ENCODE results near the gene MUL1. TPM values are rescaled to one million over a fixed set of nuclear protein-coding genes. Genes with fewer than 3 reads are reported as not detected.

MUL1 gene
- total RNA-seq, result 34.7 TPM

DNA sequence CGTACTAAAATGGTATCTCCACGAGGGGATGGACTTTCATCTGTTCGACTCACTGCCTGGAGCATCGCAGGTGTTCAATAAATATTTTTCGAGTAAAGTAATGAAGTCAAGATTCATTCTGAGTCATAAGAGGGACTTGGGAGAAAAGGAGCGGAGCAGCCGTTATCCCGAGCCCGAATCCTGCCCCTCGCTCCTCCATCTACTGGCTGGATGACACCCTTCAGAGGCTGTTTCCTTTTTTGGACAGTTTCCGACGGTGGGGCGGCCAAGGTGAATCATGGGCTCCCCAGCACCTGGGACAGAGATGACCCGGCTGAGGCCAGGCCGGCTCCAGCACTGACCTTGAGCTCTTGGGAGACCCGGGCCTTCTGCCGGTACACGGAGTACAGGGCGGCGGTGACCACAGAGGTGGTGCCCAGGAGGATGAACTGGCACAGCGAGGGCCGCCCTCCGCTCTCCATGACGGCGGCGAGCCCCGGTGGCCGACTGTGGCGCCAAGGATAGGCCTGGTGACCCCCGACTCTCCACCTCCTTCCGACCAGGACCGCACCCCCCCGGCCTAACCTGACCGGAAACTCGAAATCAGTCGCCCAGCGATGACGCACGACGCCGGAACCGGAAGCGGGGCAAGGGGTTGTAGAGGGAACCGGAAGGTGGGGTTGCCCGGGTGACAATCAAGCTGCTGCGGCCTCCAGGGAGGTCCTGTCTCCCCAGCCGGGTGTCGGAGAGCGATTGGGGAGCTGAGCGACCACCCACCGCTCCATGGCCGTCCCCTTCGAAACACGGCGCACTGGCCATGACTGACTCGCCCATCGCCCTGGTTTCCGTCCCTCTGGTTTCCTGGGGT, at the start of gene MUL1:
MUL1 (minus strand) TSS at position 588 of the 847 bp plus-strand sequence; CDS start at position 461, 127 bp downstream.
- TF ChIP-seq, protein P1, sequence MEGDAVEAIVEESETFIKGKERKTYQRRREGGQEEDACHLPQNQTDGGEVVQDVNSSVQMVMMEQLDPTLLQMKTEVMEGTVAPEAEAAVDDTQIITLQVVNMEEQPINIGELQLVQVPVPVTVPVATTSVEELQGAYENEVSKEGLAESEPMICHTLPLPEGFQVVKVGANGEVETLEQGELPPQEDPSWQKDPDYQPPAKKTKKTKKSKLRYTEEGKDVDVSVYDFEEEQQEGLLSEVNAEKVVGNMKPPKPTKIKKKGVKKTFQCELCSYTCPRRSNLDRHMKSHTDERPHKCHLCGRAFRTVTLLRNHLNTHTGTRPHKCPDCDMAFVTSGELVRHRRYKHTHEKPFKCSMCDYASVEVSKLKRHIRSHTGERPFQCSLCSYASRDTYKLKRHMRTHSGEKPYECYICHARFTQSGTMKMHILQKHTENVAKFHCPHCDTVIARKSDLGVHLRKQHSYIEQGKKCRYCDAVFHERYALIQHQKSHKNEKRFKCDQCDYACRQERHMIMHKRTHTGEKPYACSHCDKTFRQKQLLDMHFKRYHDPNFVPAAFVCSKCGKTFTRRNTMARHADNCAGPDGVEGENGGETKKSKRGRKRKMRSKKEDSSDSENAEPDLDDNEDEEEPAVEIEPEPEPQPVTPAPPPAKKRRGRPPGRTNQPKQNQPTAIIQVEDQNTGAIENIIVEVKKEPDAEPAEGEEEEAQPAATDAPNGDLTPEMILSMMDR (IDR thresholded peaks at IDR 0.05), result no peak
- intact Hi-C loops (cut with DNase I), result loop anchor here (1.0 kb wide), 3 partner anchors 21 to 154 kb away; partner anchors contain the start of genes CAMK2N1, DDOST and PINK1
- H3K27ac ChIP-seq, result peak within 1 kb of the TSS; percentile 63 to 90
- H3K9me3 ChIP-seq, result no peaks in the 10 kb centered on the region
- H3K4me3 ChIP-seq, result peak within 1 kb of the TSS; percentile 72 to 98
- peak; percentile 80 to 97 for DNase-seq (ENCODE audit: low spot score in 2 of 2)
- H3K27me3 ChIP-seq, result no peaks in the 10 kb centered on the region
- H3K4me1 ChIP-seq, result peaks cover 0 to 24% of the 10 kb centered on the region in 2 donors
- H3K36me3 ChIP-seq, result peaks cover 4 to 11% of the 10 kb centered on the region in 2 donors

- H3K27ac ChIP-seq, result no peak overlapping the region
- no peaks in the 10 kb centered on the region for H3K27me3 ChIP-seq
- no peak for DNase-seq (ENCODE audit: low spot score in 2 of 2)
- intact Hi-C loops (cut with DNase I), result no loop called here
- H3K4me3 ChIP-seq, result no peak overlapping the region
- TF ChIP-seq, protein P1 (IDR thresholded peaks at IDR 0.05), result no peak
- H3K4me1 ChIP-seq, result peaks cover 3 to 4% of the 10 kb centered on the region in 2 donors
- no peaks in the 10 kb centered on the region for H3K9me3 ChIP-seq
- no peaks in the 10 kb centered on the region for H3K36me3 ChIP-seq
Observed at GRCh38 chr1:20555758-20556120, 47.8 kb upstream of the MUL1 start.

DNA sequence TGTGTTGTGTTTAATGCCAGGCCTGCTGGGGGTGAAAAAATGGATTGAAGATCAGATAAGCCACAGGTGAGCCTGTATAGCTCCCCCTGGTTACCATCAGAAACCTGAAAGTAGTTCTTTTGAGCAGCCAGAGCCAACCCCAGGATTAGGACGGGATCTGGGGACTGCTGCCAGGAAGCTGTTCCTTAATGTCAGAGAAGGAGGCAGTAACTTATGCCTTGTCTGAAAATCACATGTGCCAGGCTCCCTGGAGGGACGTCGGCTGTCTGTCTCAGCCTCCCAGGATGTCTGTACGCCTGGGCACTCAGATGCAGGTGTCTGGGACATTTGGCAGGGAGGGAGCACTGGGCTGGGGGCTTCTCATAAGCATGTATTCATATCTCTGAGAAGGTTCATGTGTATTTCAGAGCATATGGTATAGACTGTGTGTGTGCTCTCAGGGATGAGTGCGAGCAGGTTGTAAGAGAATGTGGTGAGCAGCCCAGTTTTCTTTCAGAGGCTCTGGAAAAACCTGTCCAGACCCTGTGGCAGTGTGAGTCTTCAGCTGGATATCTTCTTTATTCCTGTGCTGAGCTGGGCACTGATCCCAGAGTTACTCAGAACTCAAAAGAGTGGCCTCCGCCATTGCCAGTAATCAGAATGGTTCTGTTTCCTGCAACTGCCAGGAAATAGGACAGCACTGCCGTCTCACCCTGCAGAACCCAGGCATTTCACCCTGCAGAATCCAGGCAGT, 47.2 kb upstream of the MUL1 start:
- intact Hi-C loops (cut with DNase I), result no loop called here
- Histone ChIP-seq H3K4me3 (no peak overlapping the region), H3K36me3 (no peaks in the 10 kb centered on the region), H3K9me3 (no peaks in the 10 kb centered on the region), H3K27ac (no peak overlapping the region), H3K4me1 (peaks cover 3 to 4% of the 10 kb centered on the region in 2 donors), H3K27me3 (no peaks in the 10 kb centered on the region)
- TF ChIP-seq, protein P1 (IDR thresholded peaks at IDR 0.05), result no peak
- no peak for DNase-seq (ENCODE audit: low spot score in 2 of 2)

- Histone ChIP-seq H3K36me3 (no peaks in the 10 kb centered on the region), H3K9me3 (no peaks in the 10 kb centered on the region), H3K4me1 (peaks cover 3 to 4% of the 10 kb centered on the region in 2 donors), H3K27ac (no peak overlapping the region), H3K4me3 (peak overlapping the region; percentile 51 to 55), H3K27me3 (no peaks in the 10 kb centered on the region)
- TF ChIP-seq, protein P1 (IDR thresholded peaks at IDR 0.05), result no peak
- intact Hi-C loops (cut with DNase I), result no loop called here
- no peak for DNase-seq (ENCODE audit: low spot score in 2 of 2)
Observed at GRCh38 chr1:20552728-20553445, 44.9 kb upstream of the MUL1 start.

DNA sequence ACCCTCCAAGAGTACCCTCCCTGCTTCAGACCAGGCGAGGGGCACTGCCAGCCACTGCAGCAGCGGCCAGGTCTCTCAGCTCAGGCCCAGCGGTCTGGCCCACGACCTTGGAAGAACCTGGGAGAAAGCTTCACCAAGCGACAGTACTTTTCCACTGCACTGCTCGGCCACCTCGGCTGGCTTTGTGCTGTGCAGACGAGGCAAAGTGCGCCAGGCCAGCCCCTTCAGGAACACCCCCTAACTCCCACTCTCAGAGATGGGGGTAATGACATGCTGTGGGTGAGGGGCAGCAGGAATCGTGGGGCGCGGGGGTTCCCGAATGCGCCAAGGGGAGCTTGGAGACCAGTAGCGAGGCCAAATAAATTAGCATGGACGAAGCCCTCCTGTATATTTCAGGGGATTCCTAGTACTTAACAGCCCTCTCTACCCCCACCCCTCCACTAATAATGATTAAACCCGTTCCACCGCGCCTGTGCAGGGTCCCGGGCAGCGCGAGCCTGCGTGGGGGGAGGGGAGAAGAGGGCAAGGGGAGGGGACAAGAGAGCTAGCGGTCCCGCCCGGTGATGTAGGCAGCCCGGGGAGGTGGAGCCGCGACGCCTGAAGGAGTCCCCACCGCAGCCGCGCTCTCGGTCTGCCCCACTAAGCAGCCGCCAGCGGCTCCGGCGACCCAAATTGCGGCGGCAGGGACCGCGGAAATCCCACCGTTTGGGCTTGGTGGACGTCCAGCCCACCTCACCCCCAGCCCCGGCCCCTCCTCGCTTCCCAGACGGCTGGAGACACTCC, 44.2 kb upstream of the MUL1 start, which contains the start of gene FAM43B:
FAM43B (plus strand) TSS at position 629 of the 783 bp plus-strand sequence. CDS start 401 bp downstream, outside the sequence.
- intact Hi-C loops (cut with DNase I), result no loop called here
- H3K27me3 ChIP-seq, result no peaks in the 10 kb centered on the region
- TF ChIP-seq, protein P1 (IDR thresholded peaks at IDR 0.05), result no peak
- no peak within 1 kb of the TSS for H3K27ac ChIP-seq
- DNase-seq (ENCODE audit: low spot score in 2 of 2), result no peak
- peak within 1 kb of the TSS; percentile 51 to 55 for H3K4me3 ChIP-seq
- no peaks in the 10 kb centered on the region for H3K36me3 ChIP-seq
- no peaks in the 10 kb centered on the region for H3K9me3 ChIP-seq
- H3K4me1 ChIP-seq, result peaks cover 3 to 4% of the 10 kb centered on the region in 2 donors

Measured in ascending aorta (tissue), 2 donors.